Measurements from ENCODE around the gene LATS2.

Gene LATS2

GRCh38 chr13:21012841-21013681 lies 48.3 kb downstream of the LATS2 start:
- no peak for TF ChIP-seq CTCF (IDR thresholded peaks at IDR 0.05; ENCODE audit: low read depth, low read length, missing control alignments)

GRCh38 chr13:21012211-21012610 lies 49.2 kb downstream of the LATS2 start:
- DNase-seq (ENCODE audit: low read depth) = no peak
- no peak for TF ChIP-seq CTCF (IDR thresholded peaks at IDR 0.05; ENCODE audit: low read depth, low read length, missing control alignments)
- H3K4me3 ChIP-seq (ENCODE audit: low read depth, low read length) = no peak overlapping the region

More at GRCh38 chr13:21012841-21013681, 48.3 kb downstream of the LATS2 start:
- no peak for DNase-seq (ENCODE audit: low read depth)
- no peak overlapping the region for H3K4me3 ChIP-seq (ENCODE audit: low read depth, low read length)

- no peak for DNase-seq (ENCODE audit: low read depth)
- TF ChIP-seq CTCF (IDR thresholded peaks at IDR 0.05; ENCODE audit: low read depth, low read length, missing control alignments) = no peak
- H3K4me3 ChIP-seq (ENCODE audit: low read depth, low read length) = no peak overlapping the region
Observed at GRCh38 chr13:21011378-21011777, 50.0 kb downstream of the LATS2 start.

- H3K4me3 ChIP-seq (ENCODE audit: low read depth, low read length) = no peak overlapping the region
- no peak for DNase-seq (ENCODE audit: low read depth)
- no peak for TF ChIP-seq CTCF (IDR thresholded peaks at IDR 0.05; ENCODE audit: low read depth, low read length, missing control alignments)
Observed at GRCh38 chr13:21010621-21011020, 50.8 kb downstream of the LATS2 start.

- DNase-seq (ENCODE audit: low read depth) = no peak
- H3K4me3 ChIP-seq (ENCODE audit: low read depth, low read length) = no peak overlapping the region
- no peak for TF ChIP-seq CTCF (IDR thresholded peaks at IDR 0.05; ENCODE audit: low read depth, low read length, missing control alignments)
Observed at GRCh38 chr13:21009036-21009435, 52.4 kb downstream of the LATS2 start.

- TF ChIP-seq CTCF (IDR thresholded peaks at IDR 0.05; ENCODE audit: low read depth, low read length, missing control alignments) = no peak
- DNase-seq (ENCODE audit: low read depth) = no peak
- H3K4me3 ChIP-seq (ENCODE audit: low read depth, low read length) = no peak overlapping the region
Observed at GRCh38 chr13:21008026-21008425, 53.4 kb downstream of the LATS2 start.
